ENCODE measurements around the gene MTHFD1L.

DNA sequence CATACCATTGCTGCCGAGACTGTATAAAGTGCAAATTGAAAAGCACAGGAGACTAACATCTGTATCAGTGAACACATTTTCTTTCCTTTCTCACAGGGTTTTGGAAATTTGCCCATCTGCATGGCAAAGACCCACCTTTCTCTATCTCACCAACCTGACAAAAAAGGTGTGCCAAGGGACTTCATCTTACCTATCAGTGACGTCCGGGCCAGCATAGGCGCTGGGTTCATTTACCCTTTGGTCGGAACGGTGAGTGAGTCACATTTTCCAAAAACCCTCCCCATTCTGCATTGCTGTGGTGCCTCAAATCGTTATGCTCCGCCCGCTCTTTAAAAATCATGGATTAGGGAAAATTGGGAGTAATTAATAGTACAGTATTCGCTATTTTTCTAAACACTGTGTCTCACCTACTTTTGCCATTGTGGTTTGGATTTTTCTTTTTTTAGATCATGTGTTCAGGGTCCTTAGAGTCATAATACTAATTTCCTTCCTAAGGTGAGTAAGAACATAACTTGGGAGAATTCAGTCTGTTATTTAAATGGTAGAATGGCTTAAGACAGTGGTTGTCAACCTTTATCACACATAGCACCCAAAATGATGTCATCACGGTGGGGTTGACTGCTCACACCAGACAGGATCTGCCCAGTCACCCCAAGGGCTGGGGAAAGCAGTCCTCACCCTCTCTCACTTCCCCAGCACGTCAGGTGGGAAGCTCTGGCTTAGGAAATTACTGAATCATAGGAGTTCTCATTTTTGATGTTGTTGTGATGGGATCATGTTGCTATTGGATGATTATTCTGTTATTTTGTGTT, 171.6 kb downstream of the MTHFD1L start:
- no peak for TF ChIP-seq POLR2A (IDR thresholded peaks at IDR 0.05)
- TF ChIP-seq, protein P1, sequence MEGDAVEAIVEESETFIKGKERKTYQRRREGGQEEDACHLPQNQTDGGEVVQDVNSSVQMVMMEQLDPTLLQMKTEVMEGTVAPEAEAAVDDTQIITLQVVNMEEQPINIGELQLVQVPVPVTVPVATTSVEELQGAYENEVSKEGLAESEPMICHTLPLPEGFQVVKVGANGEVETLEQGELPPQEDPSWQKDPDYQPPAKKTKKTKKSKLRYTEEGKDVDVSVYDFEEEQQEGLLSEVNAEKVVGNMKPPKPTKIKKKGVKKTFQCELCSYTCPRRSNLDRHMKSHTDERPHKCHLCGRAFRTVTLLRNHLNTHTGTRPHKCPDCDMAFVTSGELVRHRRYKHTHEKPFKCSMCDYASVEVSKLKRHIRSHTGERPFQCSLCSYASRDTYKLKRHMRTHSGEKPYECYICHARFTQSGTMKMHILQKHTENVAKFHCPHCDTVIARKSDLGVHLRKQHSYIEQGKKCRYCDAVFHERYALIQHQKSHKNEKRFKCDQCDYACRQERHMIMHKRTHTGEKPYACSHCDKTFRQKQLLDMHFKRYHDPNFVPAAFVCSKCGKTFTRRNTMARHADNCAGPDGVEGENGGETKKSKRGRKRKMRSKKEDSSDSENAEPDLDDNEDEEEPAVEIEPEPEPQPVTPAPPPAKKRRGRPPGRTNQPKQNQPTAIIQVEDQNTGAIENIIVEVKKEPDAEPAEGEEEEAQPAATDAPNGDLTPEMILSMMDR (IDR thresholded peaks at IDR 0.05) = no peak
